Measurements from ENCODE around the gene COG5. TPM values are rescaled to one million over a fixed set of nuclear protein-coding genes. Genes with fewer than 3 reads are reported as not detected.

The COG5 gene
- total and polyA plus RNA-seq, 2 of the 8 experiments (the other 6 are each of a cell fraction or from before 2014, with no cell fraction given) = 10.5 to 28.1 TPM

GRCh38 chr7:107467972-107468371, 95.7 kb downstream of the COG5 start (continued):
- TF ChIP-seq MAX (IDR thresholded peaks at IDR 0.05) (no peak), TEAD4 (IDR thresholded peaks at IDR 0.05; ENCODE audit: low read depth, low read length) (no peak), CREB1 (IDR thresholded peaks at IDR 0.05) (no peak), RFX5 (IDR thresholded peaks at IDR 0.05; ENCODE audit: borderline replicate concordance, low read depth, low read length) (no peak), RAD21 (IDR thresholded peaks at IDR 0.05 in 1 of 2, conservative IDR thresholded peaks at IDR 0.05 in 1 of 2; ENCODE audit: low read depth in 2 of 2, low read length in 2 of 2) (no peak), RXRA (IDR thresholded peaks at IDR 0.05; ENCODE audit: insufficient read depth, low read depth, low read length) (no peak), BRCA1 (IDR thresholded peaks at IDR 0.05; ENCODE audit: low read depth, low read length) (no peak), E2F6 (IDR thresholded peaks at IDR 0.05) (no peak)
- TF ChIP-seq, protein P1, sequence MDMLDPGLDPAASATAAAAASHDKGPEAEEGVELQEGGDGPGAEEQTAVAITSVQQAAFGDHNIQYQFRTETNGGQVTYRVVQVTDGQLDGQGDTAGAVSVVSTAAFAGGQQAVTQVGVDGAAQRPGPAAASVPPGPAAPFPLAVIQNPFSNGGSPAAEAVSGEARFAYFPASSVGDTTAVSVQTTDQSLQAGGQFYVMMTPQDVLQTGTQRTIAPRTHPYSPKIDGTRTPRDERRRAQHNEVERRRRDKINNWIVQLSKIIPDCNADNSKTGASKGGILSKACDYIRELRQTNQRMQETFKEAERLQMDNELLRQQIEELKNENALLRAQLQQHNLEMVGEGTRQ (IDR thresholded peaks at IDR 0.05; ENCODE audit: low read length) = no peak
